WERI-Rb-1 (cell line): ENCODE data around the gene DDX10.

Experiments
- DNase-seq: peaks from one replicate; pipeline ENCODE4 v3.0.0-alpha.2; 2020
- H3K27ac ChIP-seq: fragments of 250-450 bp; sonication (Bioruptor Pico); 2 replicates; pipeline ENCODE4 v1.5.1; 2020; ENCODE audit warnings: mild to moderate bottlenecking, moderate library complexity
- H3K27me3 ChIP-seq: fragments of 250-450 bp; sonication (Bioruptor Pico); 2 replicates; pipeline ENCODE4 v1.5.1; 2021; ENCODE audit warnings: mild to moderate bottlenecking, low read depth, moderate library complexity; ENCODE audit not compliant: insufficient read depth, severe bottlenecking
- H3K36me3 ChIP-seq: fragments of 250-450 bp; sonication (Bioruptor Pico); 2 replicates; pipeline ENCODE4 v1.5.1; 2020; ENCODE audit warnings: mild to moderate bottlenecking, moderate library complexity
- H3K4me3 ChIP-seq: 2 replicates; pipeline ENCODE4 v1.5.1; 2011; ENCODE audit warnings: low read depth, mild to moderate bottlenecking, control low read depth, low read length
- H3K9me3 ChIP-seq: fragments of 250-450 bp; sonication (Bioruptor Pico); 2 replicates; pipeline ENCODE4 v1.5.1; 2021; ENCODE audit warnings: mild to moderate bottlenecking, moderate library complexity; ENCODE audit not compliant: severe bottlenecking
- TF ChIP-seq, protein P1 (sequence below): IDR thresholded peaks from 2 replicates; pipeline ENCODE4 v1.5.1; 2011; ENCODE audit warnings: low read depth, mild to moderate bottlenecking, control low read depth, inconsistent platforms, low read length

Gene DDX10

DNA sequence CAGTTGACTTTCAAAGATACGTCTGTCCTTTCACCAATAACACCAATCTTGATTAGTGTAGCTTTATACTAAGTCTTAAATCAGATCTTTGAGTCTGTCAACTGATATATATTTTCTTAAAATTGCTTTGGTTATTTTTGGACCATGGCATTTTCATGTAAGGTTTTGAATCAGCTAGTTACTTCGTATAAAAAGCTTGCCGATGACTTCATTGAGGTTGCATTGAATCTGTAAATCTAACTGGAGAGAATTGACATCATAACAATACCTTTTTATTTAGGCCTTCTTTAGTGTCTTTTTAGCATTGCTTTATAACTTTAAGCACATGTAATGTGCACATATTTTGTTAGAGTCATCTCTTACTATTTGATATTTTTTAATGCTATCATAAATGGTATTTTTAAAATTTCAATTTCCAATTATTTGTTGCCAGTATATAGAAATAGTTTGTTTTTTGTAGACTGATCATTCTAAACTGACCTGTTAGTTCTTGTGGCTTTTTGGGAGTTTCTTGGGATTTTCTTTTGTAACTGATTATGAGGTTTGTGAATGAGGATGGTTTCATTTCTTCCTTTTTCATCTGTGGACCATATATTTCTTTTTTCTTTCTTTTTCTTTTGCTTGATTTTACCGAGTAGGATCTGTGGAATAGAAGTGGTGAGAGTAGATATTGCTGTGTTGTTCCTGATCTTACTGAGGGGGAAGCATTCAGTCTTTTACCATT, 61.4 kb downstream of the DDX10 start:
- no peaks in the 10 kb centered on the region for H3K9me3 ChIP-seq
- no peaks in the 10 kb centered on the region for H3K27me3 ChIP-seq
- TF ChIP-seq, protein P1, sequence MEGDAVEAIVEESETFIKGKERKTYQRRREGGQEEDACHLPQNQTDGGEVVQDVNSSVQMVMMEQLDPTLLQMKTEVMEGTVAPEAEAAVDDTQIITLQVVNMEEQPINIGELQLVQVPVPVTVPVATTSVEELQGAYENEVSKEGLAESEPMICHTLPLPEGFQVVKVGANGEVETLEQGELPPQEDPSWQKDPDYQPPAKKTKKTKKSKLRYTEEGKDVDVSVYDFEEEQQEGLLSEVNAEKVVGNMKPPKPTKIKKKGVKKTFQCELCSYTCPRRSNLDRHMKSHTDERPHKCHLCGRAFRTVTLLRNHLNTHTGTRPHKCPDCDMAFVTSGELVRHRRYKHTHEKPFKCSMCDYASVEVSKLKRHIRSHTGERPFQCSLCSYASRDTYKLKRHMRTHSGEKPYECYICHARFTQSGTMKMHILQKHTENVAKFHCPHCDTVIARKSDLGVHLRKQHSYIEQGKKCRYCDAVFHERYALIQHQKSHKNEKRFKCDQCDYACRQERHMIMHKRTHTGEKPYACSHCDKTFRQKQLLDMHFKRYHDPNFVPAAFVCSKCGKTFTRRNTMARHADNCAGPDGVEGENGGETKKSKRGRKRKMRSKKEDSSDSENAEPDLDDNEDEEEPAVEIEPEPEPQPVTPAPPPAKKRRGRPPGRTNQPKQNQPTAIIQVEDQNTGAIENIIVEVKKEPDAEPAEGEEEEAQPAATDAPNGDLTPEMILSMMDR: no peak
- peaks cover 15% of the 10 kb centered on the region for H3K36me3 ChIP-seq
- DNase-seq: no peak
- no peak overlapping the region for H3K4me3 ChIP-seq
- H3K27ac ChIP-seq: no peak overlapping the region

DNA sequence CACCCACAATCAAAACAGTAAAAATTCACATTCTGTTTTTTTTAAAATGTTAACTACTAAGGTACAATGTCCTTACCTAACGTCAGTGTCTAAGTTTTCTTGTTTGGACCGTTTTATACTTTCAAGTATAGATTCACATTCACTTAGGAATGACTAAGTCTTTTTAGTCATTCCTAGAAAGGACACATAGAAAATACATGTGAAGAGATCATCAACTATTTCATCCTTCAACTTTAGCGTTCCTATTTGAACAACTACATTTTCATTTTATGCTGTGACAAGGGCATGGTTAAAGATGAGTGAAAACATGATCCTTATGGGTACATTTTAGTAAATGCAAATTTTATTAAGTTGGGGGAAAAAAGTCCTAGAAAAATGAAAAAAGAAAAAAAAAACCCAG, 62.8 kb downstream of the DDX10 start:
- TF ChIP-seq, protein P1: no peak

DNA sequence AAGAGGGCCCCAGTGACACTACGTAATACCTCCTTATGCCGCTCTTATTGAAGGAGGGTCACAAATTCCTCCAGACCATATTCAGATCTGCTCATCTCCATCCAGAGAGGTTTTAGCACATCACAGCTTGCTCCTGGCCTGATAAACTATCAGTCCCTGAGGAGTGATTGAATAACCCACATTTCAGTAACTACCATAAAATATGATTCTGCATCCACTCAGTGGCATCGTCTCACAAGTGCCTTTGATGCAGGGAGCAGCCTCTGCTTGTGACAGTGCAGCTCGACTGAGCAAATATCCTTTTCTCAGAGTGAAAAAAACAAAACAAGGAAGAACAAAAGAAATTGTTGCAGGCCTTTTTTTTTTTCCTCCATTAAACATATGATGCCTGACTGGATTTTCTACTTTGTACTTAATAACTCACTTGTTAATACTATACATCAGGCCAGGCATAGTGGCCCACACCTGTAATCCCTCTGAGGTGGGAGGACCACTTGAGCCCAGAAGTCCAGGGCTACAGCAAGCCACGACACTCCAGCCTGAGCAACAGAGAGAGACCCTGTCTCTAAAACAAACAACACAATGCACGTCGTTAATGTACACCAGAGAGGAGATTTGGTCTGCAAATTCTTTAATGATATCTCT, 64.5 kb downstream of the DDX10 start:
- DNase-seq: no peak
- H3K9me3 ChIP-seq: no peaks in the 10 kb centered on the region
- H3K27ac ChIP-seq: no peak overlapping the region
- no peak overlapping the region for H3K4me3 ChIP-seq
- H3K27me3 ChIP-seq: no peaks in the 10 kb centered on the region
- TF ChIP-seq, protein P1: no peak
- peaks cover 2% of the 10 kb centered on the region for H3K36me3 ChIP-seq

More for the DNA sequence above, 62.8 kb downstream of the DDX10 start:
- DNase-seq: no peak
- Histone ChIP-seq H3K4me3 (no peak overlapping the region), H3K36me3 (peaks cover 15% of the 10 kb centered on the region), H3K27ac (no peak overlapping the region), H3K27me3 (no peaks in the 10 kb centered on the region), H3K9me3 (no peaks in the 10 kb centered on the region)

DNA sequence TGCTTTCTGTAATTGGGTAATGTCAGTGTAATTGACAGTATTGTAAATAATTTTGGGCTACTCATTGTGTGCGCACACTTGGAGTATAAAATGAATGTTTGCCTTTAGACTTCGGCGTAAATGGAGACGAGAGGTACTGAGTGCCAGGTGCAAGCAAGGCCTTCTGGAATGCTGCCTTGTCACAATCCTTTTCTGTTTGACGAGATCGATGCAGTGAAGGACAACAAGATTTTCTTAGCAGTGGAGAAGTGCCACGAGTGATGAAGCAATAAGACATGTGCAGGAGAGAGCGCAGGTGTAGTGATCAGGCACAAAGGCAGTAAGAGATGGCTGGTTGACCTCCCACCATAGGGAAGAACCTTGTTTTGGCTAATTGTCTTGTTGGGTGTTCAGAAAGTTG, 67.5 kb downstream of the DDX10 start:
- H3K27me3 ChIP-seq: no peaks in the 10 kb centered on the region
- no peak overlapping the region for H3K27ac ChIP-seq
- H3K36me3 ChIP-seq: no peaks in the 10 kb centered on the region; the same call in 1 of the 2 replicates
- no peak for DNase-seq
- H3K4me3 ChIP-seq: no peak overlapping the region
- H3K9me3 ChIP-seq: no peaks in the 10 kb centered on the region
- TF ChIP-seq, protein P1: no peak

DNA sequence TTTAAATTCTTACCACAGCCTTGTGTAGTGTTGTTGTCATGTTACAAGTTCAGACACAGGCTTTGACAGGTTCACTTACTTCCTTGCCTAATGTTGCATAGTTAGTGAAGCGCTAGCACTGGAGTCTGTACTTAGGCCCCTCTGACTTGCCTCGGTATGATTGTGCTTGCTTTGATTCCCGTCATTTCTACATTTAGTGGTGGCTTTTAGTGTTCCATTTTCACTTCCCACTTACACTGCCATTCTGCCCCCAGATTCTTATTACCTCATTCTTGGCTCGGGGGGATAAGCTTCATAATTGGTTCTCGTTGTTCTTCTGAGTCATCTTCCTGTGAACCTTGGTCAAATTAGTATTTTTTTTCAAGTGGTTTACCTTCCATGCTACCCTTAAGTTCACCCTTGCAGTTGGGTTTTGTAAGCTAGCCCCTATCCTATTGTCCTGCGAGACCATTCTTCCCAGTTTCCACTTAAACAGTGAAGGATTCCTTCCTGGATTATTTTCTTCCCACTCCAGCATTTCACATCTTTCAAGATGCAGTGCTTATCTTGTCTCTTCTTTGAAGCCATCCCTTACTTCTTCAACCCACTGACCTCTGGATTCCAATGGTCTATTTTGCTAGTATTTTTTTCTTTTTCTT, 68.7 kb downstream of the DDX10 start:
- Histone ChIP-seq H3K36me3 (no peaks in the 10 kb centered on the region; the same call in 1 of the 2 replicates), H3K4me3 (no peak overlapping the region), H3K27ac (no peak overlapping the region), H3K27me3 (no peaks in the 10 kb centered on the region), H3K9me3 (no peaks in the 10 kb centered on the region)
- DNase-seq: no peak
- TF ChIP-seq, protein P1: no peak
